Measurements from ENCODE around the gene RING1.

RING1 gene

GRCh38 chr6:33208091-33208967 is at the start of gene RING1:
TSS of gene RING1 (plus strand) at chr6:33208500. CDS start at chr6:33208823, 323 bp downstream.
- DNase-seq: peak; percentile 60 to 64

- DNase-seq: no peak
Observed at GRCh38 chr6:33160096-33160495, 48.2 kb upstream of the RING1 start.

- DNase-seq: peak in 1 of 2 experiments; percentile 1
Observed at GRCh38 chr6:33160728-33161344, 47.5 kb upstream of the RING1 start.

GRCh38 chr6:33161354-33162331 is 46.7 kb upstream of the RING1 start:
- DNase-seq: peak; percentile 6 to 50

GRCh38 chr6:33163540-33163939 is 44.8 kb upstream of the RING1 start:
- no peak for DNase-seq

GRCh38 chr6:33164176-33164575 is 44.1 kb upstream of the RING1 start:
- no peak for DNase-seq

- DNase-seq: no peak
Observed at GRCh38 chr6:33164665-33165373, 43.5 kb upstream of the RING1 start.

- DNase-seq: no peak
Observed at GRCh38 chr6:33165581-33166258, 42.6 kb upstream of the RING1 start.

GRCh38 chr6:33166363-33166762 is 41.9 kb upstream of the RING1 start:
- no peak for DNase-seq

- DNase-seq: no peak
Observed at GRCh38 chr6:33166811-33167210, 41.5 kb upstream of the RING1 start.

- DNase-seq: no peak
Observed at GRCh38 chr6:33167374-33168283, 40.7 kb upstream of the RING1 start.

- no peak for DNase-seq
Observed at GRCh38 chr6:33168284-33168601, 40.1 kb upstream of the RING1 start.

GRCh38 chr6:33168639-33169038 is 39.7 kb upstream of the RING1 start:
- no peak for DNase-seq

GRCh38 chr6:33169291-33170175 is 38.8 kb upstream of the RING1 start:
- DNase-seq: no peak

- no peak for DNase-seq
Observed at GRCh38 chr6:33170176-33171015, 37.9 kb upstream of the RING1 start.

- no peak for DNase-seq
Observed at GRCh38 chr6:33171016-33171879, 37.1 kb upstream of the RING1 start.

GRCh38 chr6:33171880-33172687 is 36.2 kb upstream of the RING1 start:
- DNase-seq: no peak
